ENCODE data around the gene HVCN1.
"Not testable (repeated sequence)": the region's sequence is repeated elsewhere in the genome, so short reads cannot be mapped to it uniquely, and the experiment has no call there.

The HVCN1 gene

GRCh38 chr12:110619534-110619953 is 69.4 kb downstream of the HVCN1 start:
- Histone ChIP-seq H3K9me3 (ENCODE audit: control insufficient read depth, insufficient read depth, low read length) (no peaks in the 10 kb centered on the region), H3K4me1 (ENCODE audit: control insufficient read depth, insufficient read depth, low read length) (no peaks in the 10 kb centered on the region), H3K4me3 (ENCODE audit: low read length) (no peak overlapping the region), H3K27me3 (ENCODE audit: control insufficient read depth, insufficient read depth, low read length) (no peaks in the 10 kb centered on the region), H3K36me3 (ENCODE audit: control insufficient read depth, insufficient read depth, low read length) (no peaks in the 10 kb centered on the region), H3K27ac (ENCODE audit: low read length) (no peak overlapping the region)
- no peak for DNase-seq (ENCODE audit: low read depth, low spot score)
- WGBS (ENCODE audit: insufficient coverage, insufficient read length) = no CpG with 5 or more reads among the region's 4 CpGs

DNA sequence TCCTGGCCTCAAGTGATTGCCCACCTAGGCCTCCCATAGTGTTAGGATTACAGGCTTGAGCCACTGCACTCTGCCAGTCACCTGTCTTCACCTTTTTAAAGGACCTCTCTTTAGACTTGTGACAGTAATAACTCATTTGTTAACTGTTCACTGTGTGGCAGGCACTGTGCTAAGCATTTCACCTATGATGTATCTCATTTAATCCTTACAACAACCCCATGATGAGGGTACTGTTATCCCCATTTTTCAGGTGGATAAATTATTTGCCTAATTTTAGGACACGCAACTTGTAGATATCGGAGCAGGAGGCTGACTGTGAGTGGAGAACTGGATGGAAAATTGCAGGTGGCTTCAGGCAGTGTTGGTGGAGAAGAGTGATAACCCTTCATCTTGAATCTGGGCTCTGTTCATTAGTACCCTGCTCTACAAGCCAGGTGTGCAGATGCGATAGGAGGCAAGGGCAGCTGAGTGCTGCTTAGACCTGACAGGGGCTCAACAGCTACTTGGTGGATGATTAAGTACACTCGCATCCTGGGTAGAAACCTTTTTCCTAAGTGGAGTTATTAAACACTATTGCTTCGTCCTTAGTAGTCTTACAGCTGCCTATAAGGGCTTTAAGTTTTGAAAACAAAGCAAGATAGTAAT is 72.3 kb downstream of the HVCN1 start:
- Histone ChIP-seq H3K9me3 (ENCODE audit: control insufficient read depth, insufficient read depth, low read length) (no peaks in the 10 kb centered on the region), H3K4me3 (ENCODE audit: low read length) (no peak overlapping the region), H3K4me1 (ENCODE audit: control insufficient read depth, insufficient read depth, low read length) (no peaks in the 10 kb centered on the region), H3K27ac (ENCODE audit: low read length) (no peak overlapping the region), H3K36me3 (ENCODE audit: control insufficient read depth, insufficient read depth, low read length) (no peaks in the 10 kb centered on the region), H3K27me3 (ENCODE audit: control insufficient read depth, insufficient read depth, low read length) (no peaks in the 10 kb centered on the region)
- WGBS (ENCODE audit: insufficient coverage, insufficient read length) = no CpG with 5 or more reads among the region's 5 CpGs
- no peak for DNase-seq (ENCODE audit: low read depth, low spot score)

DNA sequence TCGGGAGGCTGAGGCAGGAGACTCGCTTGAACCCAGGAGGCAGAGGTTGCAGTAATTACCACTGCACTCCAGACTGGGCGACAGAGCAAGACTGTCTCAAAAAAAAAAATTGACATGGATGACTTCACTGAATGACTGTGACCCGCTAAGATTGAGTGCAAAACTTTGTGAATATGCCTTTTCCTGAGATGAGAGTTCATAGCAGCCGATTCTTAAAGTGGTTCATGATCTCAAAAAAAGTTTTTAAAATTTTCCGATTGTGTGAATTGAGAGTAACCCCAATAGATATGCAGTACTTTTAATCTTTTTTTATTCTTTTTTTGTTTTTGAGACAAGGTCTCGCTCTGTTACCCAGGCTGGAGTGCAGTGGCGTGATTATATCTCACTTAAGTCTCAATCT is 73.7 kb downstream of the HVCN1 start:
- no peaks in the 10 kb centered on the region for H3K36me3 ChIP-seq (ENCODE audit: control insufficient read depth, insufficient read depth, low read length)
- no peak overlapping the region for H3K27ac ChIP-seq (ENCODE audit: low read length)
- WGBS (ENCODE audit: insufficient coverage, insufficient read length) = no CpG with 5 or more reads among the region's 8 CpGs
- no peaks in the 10 kb centered on the region for H3K9me3 ChIP-seq (ENCODE audit: control insufficient read depth, insufficient read depth, low read length)
- H3K4me1 ChIP-seq (ENCODE audit: control insufficient read depth, insufficient read depth, low read length) = no peaks in the 10 kb centered on the region
- H3K27me3 ChIP-seq (ENCODE audit: control insufficient read depth, insufficient read depth, low read length) = no peaks in the 10 kb centered on the region; the same call in 1 of the 2 replicates
- no peak for DNase-seq (ENCODE audit: low read depth, low spot score)
- H3K4me3 ChIP-seq (ENCODE audit: low read length) = no peak overlapping the region

DNA sequence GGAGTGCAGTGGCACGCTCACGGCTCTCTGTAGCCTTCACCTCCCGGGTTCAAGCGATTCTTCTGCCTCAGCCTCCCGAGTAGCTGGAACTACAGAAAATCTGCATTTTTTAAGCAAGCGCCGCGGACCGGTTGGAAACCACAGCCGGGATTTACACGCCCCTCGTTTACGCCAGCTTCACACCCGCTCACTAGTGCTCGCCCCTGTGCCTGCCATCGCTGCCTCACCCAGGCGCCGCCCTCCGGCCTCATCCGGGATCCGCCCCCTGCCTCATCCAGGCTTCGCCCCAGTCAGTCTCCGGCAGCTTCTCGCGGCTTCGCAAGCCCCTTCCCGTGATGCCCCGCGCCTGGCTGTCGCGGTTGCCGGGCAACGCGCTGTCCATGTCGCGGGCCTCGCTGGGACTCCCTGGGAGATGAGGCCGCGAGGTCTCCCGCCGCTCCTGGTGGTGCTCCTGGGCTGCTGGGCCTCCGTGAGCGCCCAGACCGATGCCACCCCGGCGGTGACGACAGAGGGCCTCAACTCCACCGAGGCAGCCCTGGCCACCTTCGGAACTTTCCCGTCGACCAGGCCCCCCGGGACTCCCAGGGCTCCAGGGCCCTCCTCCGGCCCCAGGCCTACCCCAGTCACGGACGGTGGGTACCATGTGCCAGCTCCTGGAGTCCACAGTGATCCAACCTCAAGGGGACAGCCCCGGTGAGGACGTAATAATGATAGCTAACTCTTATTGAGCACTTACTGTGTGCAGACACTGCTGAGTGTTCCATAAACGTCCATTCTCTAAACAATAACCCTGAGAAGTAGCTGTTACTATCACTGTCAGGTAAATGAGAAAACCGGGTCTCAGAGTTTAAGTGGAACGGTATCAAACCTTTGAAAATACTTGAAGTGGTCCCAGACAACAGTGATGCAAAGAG is 74.9 kb downstream of the HVCN1 start, which contains the start of gene TCTN1:
Gene TCTN1 (plus strand): TSS at position 359 of the 914 bp plus-strand sequence. CDS start 54 bp downstream, at position 413.
- no CpG with 5 or more reads among the region's 60 CpGs for WGBS (ENCODE audit: insufficient coverage, insufficient read length)
- no peaks in the 10 kb centered on the region for H3K4me1 ChIP-seq (ENCODE audit: control insufficient read depth, insufficient read depth, low read length)
- no peaks in the 10 kb centered on the region for H3K36me3 ChIP-seq (ENCODE audit: control insufficient read depth, insufficient read depth, low read length)
- no peaks in the 10 kb centered on the region; the same call in 1 of the 2 replicates for H3K27me3 ChIP-seq (ENCODE audit: control insufficient read depth, insufficient read depth, low read length)
- no peaks in the 10 kb centered on the region for H3K9me3 ChIP-seq (ENCODE audit: control insufficient read depth, insufficient read depth, low read length)
- peak within 1 kb of the TSS; percentile 81; the same call in 1 of the 2 replicates for H3K4me3 ChIP-seq (ENCODE audit: low read length)
- no peak within 1 kb of the TSS for H3K27ac ChIP-seq (ENCODE audit: low read length)
- DNase-seq (ENCODE audit: low read depth, low spot score) = peak; percentile 82

- WGBS (ENCODE audit: insufficient coverage, insufficient read length) = no CpG with 5 or more reads among the region's 23 CpGs
- H3K27me3 ChIP-seq (ENCODE audit: control insufficient read depth, insufficient read depth, low read length) = no peaks in the 10 kb centered on the region; the same call in 1 of the 2 replicates
- no peak for DNase-seq (ENCODE audit: low read depth, low spot score)
- H3K4me3 ChIP-seq (ENCODE audit: low read length) = peak overlapping the region; percentile 81; the same call in 1 of the 2 replicates
- H3K36me3 ChIP-seq (ENCODE audit: control insufficient read depth, insufficient read depth, low read length) = no peaks in the 10 kb centered on the region
- H3K27ac ChIP-seq (ENCODE audit: low read length) = no peak overlapping the region
- H3K4me1 ChIP-seq (ENCODE audit: control insufficient read depth, insufficient read depth, low read length) = no peaks in the 10 kb centered on the region
- no peaks in the 10 kb centered on the region for H3K9me3 ChIP-seq (ENCODE audit: control insufficient read depth, insufficient read depth, low read length)
Observed at GRCh38 chr12:110613071-110613770, 75.7 kb downstream of the HVCN1 start.

GRCh38 chr12:110606253-110606611 is 82.7 kb downstream of the HVCN1 start:
- Histone ChIP-seq H3K4me3 (ENCODE audit: low read length) (no peak overlapping the region), H3K27me3 (ENCODE audit: control insufficient read depth, insufficient read depth, low read length) (no peaks in the 10 kb centered on the region; the same call in 1 of the 2 replicates), H3K36me3 (ENCODE audit: control insufficient read depth, insufficient read depth, low read length) (no peaks in the 10 kb centered on the region), H3K9me3 (ENCODE audit: control insufficient read depth, insufficient read depth, low read length) (no peaks in the 10 kb centered on the region), H3K4me1 (ENCODE audit: control insufficient read depth, insufficient read depth, low read length) (no peaks in the 10 kb centered on the region), H3K27ac (ENCODE audit: low read length) (no peak overlapping the region)
- no peak for DNase-seq (ENCODE audit: low read depth, low spot score)
- WGBS (ENCODE audit: insufficient coverage, insufficient read length) = no CpG with 5 or more reads among the region's 8 CpGs

DNA sequence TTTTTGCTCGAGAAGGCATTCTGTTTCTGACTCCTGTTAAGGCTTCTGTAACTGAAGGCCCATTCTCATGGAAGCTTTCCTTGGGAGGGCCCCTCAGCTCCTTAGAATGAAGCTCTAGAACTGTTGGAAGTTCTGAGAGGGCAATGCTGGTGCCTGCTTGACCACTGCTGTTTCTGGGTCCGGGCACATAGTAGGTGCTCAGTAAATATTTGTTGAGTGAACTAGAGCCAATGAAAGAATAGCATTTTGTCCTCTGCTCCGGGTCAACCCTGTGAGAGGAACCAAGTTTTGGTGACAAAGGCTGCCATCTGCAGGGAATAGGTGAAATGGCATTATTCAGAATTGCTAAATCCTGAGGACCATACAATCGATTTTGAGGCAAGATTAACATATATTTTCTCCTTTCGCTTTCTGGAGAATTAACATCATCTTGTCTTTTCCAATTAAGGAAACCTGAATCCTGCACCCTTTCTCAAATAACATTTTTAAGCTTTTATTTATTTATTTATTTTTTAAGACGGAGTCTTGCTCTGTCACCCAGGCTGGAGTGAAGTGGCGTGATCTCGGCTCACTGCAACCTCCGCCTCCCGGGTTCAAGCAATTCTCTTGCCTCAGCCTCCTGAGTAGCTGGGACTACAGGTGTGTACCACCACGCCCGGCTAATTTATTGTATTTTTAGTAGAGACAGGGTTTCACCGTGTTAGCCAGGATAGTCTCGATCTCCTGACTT is 86.7 kb downstream of the HVCN1 start:
- not testable (repeated sequence) for DNase-seq (ENCODE audit: low read depth, low spot score); H3K4me1 ChIP-seq (ENCODE audit: control insufficient read depth, insufficient read depth, low read length); H3K36me3 ChIP-seq (ENCODE audit: control insufficient read depth, insufficient read depth, low read length); H3K27me3 ChIP-seq (ENCODE audit: control insufficient read depth, insufficient read depth, low read length); H3K4me3 ChIP-seq (ENCODE audit: low read length); H3K9me3 ChIP-seq (ENCODE audit: control insufficient read depth, insufficient read depth, low read length); H3K27ac ChIP-seq (ENCODE audit: low read length)
- WGBS (ENCODE audit: insufficient coverage, insufficient read length) = no CpG with 5 or more reads among the region's 14 CpGs

DNA sequence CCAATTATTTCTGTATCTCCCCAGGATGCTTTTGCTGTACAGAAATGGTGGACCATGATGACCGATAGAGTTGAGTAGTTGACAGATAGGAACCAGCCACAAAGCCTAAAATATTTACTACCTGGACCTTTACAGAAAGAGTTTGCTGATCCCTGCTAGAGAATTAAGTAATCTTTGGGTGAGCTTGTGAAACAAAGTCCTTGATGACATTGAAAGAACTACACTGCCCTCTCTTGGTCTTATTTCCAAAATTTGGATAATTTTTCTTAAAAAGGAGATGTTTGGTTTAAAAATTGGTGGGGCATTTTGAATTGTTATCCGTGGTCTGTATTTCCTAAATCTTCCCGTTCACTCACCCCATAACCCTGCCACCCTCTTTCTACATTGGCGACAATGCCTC is 88.7 kb downstream of the HVCN1 start:
- H3K27ac ChIP-seq (ENCODE audit: low read length) = no peak overlapping the region
- WGBS (ENCODE audit: insufficient coverage, insufficient read length) = no CpG with 5 or more reads among the region's 4 CpGs
- no peak for DNase-seq (ENCODE audit: low read depth, low spot score)
- H3K9me3 ChIP-seq (ENCODE audit: control insufficient read depth, insufficient read depth, low read length) = no peaks in the 10 kb centered on the region
- no peaks in the 10 kb centered on the region for H3K27me3 ChIP-seq (ENCODE audit: control insufficient read depth, insufficient read depth, low read length)
- no peaks in the 10 kb centered on the region for H3K36me3 ChIP-seq (ENCODE audit: control insufficient read depth, insufficient read depth, low read length)
- H3K4me1 ChIP-seq (ENCODE audit: control insufficient read depth, insufficient read depth, low read length) = no peaks in the 10 kb centered on the region
- no peak overlapping the region for H3K4me3 ChIP-seq (ENCODE audit: low read length)

DNA sequence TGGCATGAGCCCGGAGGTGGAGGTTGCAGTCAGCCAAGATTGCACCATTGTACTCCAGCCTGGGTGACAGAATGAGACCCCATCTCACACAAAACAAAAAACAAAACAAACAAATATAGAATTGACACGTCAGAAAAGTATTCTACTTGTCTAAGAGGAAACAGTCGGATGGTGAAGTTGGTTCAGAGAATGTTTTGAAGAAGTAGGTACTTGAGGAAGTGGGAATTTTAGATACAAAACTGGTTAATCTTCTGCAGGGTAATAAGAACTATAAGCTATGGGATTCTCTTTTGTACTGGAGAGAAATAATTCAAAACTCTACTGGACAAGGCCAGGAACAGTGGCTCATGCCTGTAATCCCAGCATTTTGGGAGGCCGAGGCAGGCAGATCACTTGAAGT is 89.6 kb downstream of the HVCN1 start:
- DNase-seq (ENCODE audit: low read depth, low spot score) = no peak
- Histone ChIP-seq H3K4me1 (ENCODE audit: control insufficient read depth, insufficient read depth, low read length) (no peaks in the 10 kb centered on the region), H3K36me3 (ENCODE audit: control insufficient read depth, insufficient read depth, low read length) (no peaks in the 10 kb centered on the region), H3K27me3 (ENCODE audit: control insufficient read depth, insufficient read depth, low read length) (no peaks in the 10 kb centered on the region), H3K27ac (ENCODE audit: low read length) (no peak overlapping the region), H3K9me3 (ENCODE audit: control insufficient read depth, insufficient read depth, low read length) (no peaks in the 10 kb centered on the region), H3K4me3 (ENCODE audit: low read length) (no peak overlapping the region)
- 100% methylated on average over 1 of the region's 4 CpGs for WGBS (ENCODE audit: insufficient coverage, insufficient read length)
